Stimulated activated CD8-positive, alpha-beta memory T cell treated with anti-CD3 and anti-CD28 coated beads, Interleukin-12 subunit alpha, Interleukin-12 subunit beta, amount 100 ng/mL, for 4 hours (primary cell): ENCODE measurements around the gene SNX6.
"Not testable (repeated sequence)": the region's sequence is repeated elsewhere in the genome, so short reads cannot be mapped to it uniquely, and the experiment has no call there.

ENCODE experiments used
- DNase-seq: peaks from one replicate; pipeline ENCODE4 v3.0.0-alpha.2; 2020; ENCODE audit warnings: low read depth

Gene SNX6

DNA sequence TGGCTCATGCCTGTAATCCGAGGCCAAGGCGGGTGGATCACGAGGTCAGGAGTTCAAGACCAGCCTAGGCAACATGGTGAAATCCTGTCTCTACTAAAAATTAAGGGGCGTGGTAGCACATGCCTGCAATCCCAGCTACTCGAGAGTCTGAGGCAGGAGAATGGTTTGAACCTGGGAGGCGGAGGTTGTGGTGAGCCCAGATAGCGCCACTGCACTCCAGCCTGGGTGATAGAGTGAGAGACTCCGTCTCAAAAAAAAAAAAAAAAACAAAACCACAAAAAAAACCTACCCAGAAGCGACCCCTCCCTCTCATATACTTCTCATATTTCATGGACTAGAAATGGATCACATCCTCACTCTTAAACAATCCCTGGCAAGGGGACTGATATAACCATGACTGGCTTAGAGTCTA, 4.4 kb upstream of the SNX6 start:
- not testable (repeated sequence) for DNase-seq

DNA sequence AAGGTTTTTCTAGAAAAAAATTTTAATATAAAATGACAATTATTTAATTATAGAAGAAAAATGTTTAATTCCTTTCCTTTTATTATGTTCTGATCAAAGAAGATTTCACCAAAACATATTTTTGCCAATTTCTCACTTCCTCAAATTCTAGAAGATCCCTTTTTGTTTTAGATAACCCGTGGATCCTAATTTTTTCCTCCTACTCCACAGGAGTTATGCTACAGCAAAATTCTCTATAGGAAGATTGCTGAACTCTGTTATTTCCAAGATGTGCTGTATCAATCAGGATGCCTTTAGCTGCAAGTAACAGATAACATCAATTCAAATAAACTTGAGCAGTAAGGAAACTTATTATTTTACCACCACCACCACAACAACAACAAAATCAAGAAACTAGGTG, 3.8 kb upstream of the SNX6 start:
- no peak for DNase-seq

DNA sequence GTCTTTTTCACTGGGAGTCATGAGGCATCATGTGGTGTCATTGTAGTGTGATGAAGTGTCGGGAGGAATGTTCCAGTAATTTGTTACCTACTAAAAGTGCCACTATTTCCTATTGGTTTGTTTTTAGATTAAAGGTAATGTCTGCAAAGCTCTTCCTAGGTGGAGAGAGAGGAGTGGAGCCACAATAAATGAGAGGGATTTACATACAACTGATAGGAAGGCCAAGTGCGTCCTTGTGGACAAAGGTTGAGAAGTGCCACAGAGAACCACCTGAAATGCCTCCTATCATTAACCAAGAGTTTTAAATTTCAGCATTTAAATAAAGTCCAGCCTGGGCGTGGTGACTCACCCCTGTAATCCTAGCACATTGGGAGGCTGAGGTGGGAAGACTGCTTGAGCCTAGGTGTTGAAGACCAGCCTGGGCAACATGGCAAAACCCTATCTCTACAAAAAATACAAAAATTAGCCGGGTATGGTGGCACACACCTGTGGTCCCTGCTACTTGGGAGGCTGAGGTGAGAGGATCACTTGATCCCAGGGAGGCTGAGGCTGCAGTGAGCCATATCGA, 2.5 kb upstream of the SNX6 start:
- no peak for DNase-seq

- no peak for DNase-seq
Observed at GRCh38 chr14:34629344-34629656, 648 bp downstream of the SNX6 start.

GRCh38 chr14:34628681-34629135, 1.2 kb downstream of the SNX6 start:
- no peak for DNase-seq

GRCh38 chr14:34623506-34623905, 6.4 kb downstream of the SNX6 start:
- DNase-seq: no peak

DNA sequence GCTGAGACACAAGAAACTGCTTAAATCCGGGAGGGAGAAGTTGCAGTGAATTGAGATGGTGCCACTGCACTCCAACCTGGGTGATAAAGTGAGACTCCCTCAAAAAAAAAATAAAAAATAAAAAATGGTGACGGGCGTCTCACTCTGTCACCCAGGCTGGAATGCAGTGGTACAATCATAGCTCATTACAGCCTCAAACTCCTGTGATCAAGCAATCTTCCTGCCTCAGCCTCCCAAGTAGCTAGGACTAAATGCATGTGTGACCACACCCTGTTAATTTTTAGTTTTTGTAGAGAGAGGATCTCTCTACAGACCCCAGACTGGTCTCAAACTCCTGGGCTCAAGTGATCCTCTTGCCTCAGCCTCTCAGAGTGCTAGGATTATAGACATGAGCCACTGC, 9.1 kb downstream of the SNX6 start:
- DNase-seq: no peak

- DNase-seq: no peak
Observed at GRCh38 chr14:34620115-34620514, 9.8 kb downstream of the SNX6 start.

DNA sequence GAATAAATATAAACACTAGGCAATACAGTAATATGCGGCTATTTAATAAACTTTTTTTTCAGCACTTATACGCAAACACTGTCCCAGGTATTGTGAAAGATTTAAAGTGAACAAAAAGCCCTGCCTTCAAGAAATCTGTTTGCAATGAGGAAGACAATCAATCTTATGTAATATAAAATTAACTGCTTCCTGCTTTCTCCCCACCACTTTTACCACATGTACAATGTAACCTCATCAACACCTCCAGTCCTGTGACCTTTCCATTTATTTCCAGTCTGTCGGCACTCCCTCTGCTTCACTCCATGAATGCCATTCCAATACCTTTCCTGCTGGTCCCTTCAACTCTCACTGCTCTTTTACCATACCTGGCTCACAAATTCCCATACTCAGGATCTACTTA, 10.5 kb downstream of the SNX6 start:
- no peak for DNase-seq

- no peak for DNase-seq
Observed at GRCh38 chr14:34616360-34616759, 13.6 kb downstream of the SNX6 start.

GRCh38 chr14:34615507-34615906, 14.4 kb downstream of the SNX6 start:
- no peak for DNase-seq

DNA sequence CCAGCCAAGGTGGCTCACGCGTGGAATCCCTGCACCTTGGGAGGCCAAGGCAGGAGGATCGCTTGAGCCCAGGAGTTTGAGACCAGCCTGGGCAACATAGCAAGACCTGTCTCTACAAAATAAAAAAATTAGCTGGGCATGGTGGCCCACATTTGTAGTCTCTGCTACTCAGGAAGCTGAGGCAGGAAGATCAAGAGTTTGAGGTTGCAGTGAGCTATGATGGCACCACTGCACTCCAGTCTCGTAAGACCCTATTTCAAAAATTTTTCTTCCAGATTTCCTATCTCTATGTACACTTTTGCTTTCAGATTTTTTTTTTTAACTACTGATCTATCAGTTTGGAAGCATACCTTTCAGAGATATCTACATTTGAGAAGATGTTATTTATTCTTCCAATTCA, 15.3 kb downstream of the SNX6 start:
- DNase-seq: no peak

DNA sequence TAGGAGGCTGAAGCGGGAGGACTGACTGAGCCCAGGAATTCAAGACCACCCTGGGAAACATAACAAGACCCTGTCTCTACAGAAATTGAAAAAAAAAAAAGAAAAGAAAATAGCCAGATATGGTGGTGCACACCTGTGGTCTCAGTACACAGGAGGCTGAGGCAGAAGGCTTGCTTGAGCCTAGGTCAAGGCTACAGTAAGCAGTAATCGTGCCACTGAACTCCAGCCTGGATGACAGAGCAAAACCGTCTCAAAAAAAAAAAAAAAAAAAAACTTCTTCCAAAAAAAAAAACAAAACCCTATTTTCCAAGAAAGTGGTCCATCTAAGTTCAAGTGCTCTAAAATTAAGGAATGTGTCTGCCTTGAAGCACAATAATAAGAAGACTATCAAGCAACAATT, 19.8 kb downstream of the SNX6 start:
- no peak for DNase-seq

DNA sequence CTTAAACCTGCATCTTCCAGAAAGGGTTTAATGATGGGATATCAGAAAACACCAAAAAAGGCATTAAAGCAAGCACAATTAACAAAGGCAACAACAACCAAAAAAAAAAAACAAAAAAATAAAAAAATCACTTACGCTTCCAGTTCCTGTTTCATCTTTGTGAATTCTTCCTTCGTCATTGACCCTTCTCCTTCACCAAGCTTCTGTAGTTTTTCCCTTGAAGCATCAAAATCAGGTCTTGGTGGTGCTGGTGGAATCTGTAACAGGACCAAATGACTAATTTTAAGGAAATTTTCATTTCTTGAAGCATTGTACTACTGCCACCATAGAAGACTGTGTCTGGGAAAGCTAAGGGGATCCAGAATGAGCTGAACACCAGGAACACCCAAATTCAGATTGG, 24.5 kb downstream of the SNX6 start:
- DNase-seq: no peak

- DNase-seq: no peak
Observed at GRCh38 chr14:34604995-34605394, 25.0 kb downstream of the SNX6 start.

GRCh38 chr14:34596891-34597290, 33.1 kb downstream of the SNX6 start:
- no peak for DNase-seq

GRCh38 chr14:34593740-34594375, 36.1 kb downstream of the SNX6 start:
- no peak for DNase-seq

DNA sequence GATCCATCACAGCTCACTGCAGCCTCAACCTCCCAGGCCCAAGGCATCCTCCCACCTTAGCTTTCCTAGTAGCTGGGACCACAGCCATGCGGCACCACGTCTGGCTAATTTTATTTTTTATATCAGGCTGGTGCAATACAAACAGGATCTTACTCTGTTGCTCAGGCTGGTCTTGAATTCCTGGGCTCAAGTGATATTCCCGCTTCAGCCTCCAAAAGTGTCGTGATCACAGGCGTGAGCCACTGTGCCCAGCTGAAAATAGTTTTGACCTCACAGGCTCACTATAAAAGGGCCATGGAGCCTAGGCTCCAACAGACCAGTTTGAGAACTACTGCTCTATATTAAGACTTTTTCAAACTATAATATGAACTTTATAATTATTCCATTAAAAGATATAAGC, 37.3 kb downstream of the SNX6 start:
- DNase-seq: no peak

DNA sequence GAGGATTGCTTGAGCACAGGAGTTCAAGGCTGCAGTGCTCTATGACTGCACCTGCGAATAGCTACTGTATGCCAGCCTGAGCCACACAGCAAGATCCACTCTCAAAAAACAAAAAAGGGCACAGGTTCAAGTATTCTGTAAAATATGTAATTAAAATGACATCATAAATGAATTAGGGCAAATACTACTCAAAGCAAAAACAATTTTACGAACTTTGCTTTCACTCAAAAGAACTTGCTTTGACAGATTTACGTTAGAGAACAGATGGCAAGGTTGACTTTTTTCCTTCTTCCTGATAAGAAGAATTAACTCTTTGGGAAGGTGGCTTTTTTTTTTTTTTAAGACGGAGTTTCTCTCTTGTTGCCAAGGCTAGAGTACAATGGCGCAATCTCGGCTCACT, 46.4 kb downstream of the SNX6 start:
- DNase-seq: no peak

DNA sequence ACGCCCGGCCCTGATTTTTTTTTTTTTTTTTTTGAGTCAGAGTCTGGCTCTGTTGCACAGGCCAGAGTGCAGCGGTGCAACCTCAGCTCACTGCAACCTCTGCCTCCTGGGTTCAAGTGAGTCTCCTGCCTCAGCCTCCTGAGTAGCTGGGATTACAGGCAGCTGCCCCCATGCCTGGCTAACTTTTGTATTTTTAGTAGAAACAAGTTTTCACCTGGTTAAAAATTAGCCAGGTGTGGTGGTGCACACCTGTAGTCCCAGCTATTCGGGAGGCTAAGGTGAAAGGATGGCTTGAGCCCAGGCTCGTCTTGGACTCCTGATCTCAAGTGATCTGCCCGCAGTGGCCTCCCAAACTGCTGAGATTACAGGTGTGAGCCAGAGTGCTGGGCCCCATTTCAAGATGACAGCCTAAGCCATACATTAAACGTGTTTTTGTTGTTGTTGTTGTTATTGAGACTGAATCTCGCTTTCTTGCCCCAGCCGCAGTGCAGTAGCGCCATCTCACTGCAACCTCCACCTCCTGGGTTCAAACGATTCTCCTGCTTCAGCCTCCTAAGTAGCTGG, 47.7 kb downstream of the SNX6 start:
- DNase-seq: no peak

GRCh38 chr14:34580381-34580780, 49.6 kb downstream of the SNX6 start:
- DNase-seq: no peak

DNA sequence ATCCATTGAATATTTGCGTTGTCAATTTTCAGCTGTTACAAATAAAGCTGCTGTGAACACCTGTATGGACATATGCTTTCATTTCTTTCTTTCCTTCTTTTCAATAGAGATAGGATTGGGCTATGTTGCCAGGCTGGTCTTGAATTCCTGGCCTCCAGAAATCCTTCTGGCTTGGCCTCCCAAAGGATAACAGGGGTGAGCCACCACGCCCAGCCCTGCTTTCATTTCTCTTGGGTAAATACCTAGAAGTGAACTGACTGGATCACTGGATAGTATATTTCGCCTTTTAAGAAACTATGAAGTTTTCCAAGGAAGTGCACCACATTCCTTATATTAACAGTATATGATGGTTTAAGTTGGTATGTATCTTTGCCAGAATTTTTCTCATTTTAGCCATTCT, 58.2 kb downstream of the SNX6 start:
- DNase-seq: no peak

- no peak for DNase-seq
Observed at GRCh38 chr14:34569750-34570149, 60.2 kb downstream of the SNX6 start.

- no peak for DNase-seq
Observed at GRCh38 chr14:34568803-34569202, 61.1 kb downstream of the SNX6 start.
